Neural cell (in vitro differentiated cells): ENCODE results near the gene FREM3.

Experiments used
- CTCF ChIP-seq: fragments of 450-650 bp; IDR thresholded peaks from 2 replicates; pipeline ENCODE4 v1.5.1; 2014; ENCODE audit warnings: antibody characterized with exemption, mild to moderate bottlenecking, moderate library complexity; ENCODE audit not compliant: poor library complexity, severe bottlenecking
- EP300 ChIP-seq: fragments of 450-650 bp; conservative IDR thresholded peaks from 2 replicates; pipeline ENCODE4 v1.6.1; 2014; ENCODE audit warnings: antibody characterized with exemption, mild to moderate bottlenecking, moderate library complexity; ENCODE audit not compliant: poor library complexity, severe bottlenecking
- EZH2 ChIP-seq: fragments of 200-600, 300-800 bp; shearing (Covaris generic), sonication (generic); IDR thresholded peaks from 2 replicates; pipeline ENCODE4 v1.6.1; 2014; ENCODE audit warnings: antibody characterized with exemption, low read length, borderline replicate concordance, mild to moderate bottlenecking; ENCODE audit not compliant: insufficient read depth, poor library complexity, severe bottlenecking
- MXI1 ChIP-seq: fragments of 450-650 bp; conservative IDR thresholded peaks from 2 replicates; pipeline ENCODE4 v1.6.1; 2014; ENCODE audit warnings: antibody characterized with exemption, mild to moderate bottlenecking; ENCODE audit not compliant: poor library complexity, severe bottlenecking
- POLR2AphosphoS5 ChIP-seq: IDR thresholded peaks from 2 replicates; pipeline ENCODE4 v1.6.1; 2012
- RAD21 ChIP-seq: fragments of 450-650 bp; conservative IDR thresholded peaks from 2 replicates; pipeline ENCODE4 v1.6.1; 2014; ENCODE audit warnings: antibody characterized with exemption, mild to moderate bottlenecking, moderate library complexity
- REST ChIP-seq: IDR thresholded peaks from 2 replicates; pipeline ENCODE4 v1.6.1; 2012; ENCODE audit warnings: borderline replicate concordance
- SMC3 ChIP-seq: fragments of 450-650 bp; conservative IDR thresholded peaks from 2 replicates; pipeline ENCODE4 v1.6.1; 2014; ENCODE audit warnings: antibody characterized with exemption, mild to moderate bottlenecking, moderate library complexity; ENCODE audit not compliant: poor library complexity
- TAF1 ChIP-seq: IDR thresholded peaks from 2 replicates; pipeline ENCODE4 v1.6.1; 2012; ENCODE audit warnings: low read depth

GRCh38 chr4:143745874-143746273 lies 45.4 kb upstream of the FREM3 start:
- TF ChIP-seq CTCF (no peak), REST (no peak), EZH2 (no peak), EP300 (no peak), RAD21 (no peak), MXI1 (no peak), POLR2AphosphoS5 (no peak), SMC3 (no peak), TAF1 (no peak)
